Measurements from ENCODE around the gene SIGLEC7. TPM values are rescaled to one million over a fixed set of nuclear protein-coding genes. Genes with fewer than 3 reads are reported as not detected.

The SIGLEC7 gene
- total RNA-seq, 4 donors from 2014 or later: 1.9 to 10.7 (median 6.3) TPM

DNA sequence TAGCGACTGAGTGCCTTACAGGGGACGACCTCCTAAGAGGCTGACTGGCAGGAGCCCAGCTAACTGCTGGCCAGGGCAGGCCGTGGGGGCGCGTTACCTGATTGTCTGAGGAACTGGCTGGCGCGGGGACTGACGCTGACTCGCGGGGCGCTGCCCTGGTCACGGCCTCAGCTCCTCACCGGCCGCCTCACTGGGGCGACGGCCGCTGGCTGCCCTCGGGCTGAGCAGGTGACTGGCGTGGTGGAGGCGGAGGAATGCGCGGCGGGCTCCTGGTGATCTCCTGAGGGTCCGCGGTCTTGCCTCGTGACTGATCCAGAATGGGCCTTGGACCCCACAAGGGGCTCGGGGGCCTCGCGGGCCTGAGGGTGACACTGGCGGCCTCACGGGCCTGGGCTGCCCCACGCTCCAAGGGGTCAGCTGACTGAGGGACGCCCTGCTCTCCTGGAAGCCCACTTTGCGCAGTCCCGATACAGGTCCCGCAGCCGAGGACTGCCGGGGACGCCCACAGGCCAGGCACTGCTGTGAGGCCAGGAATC is 39.3 kb downstream of the SIGLEC7 start:
- TF ChIP-seq, protein P1, sequence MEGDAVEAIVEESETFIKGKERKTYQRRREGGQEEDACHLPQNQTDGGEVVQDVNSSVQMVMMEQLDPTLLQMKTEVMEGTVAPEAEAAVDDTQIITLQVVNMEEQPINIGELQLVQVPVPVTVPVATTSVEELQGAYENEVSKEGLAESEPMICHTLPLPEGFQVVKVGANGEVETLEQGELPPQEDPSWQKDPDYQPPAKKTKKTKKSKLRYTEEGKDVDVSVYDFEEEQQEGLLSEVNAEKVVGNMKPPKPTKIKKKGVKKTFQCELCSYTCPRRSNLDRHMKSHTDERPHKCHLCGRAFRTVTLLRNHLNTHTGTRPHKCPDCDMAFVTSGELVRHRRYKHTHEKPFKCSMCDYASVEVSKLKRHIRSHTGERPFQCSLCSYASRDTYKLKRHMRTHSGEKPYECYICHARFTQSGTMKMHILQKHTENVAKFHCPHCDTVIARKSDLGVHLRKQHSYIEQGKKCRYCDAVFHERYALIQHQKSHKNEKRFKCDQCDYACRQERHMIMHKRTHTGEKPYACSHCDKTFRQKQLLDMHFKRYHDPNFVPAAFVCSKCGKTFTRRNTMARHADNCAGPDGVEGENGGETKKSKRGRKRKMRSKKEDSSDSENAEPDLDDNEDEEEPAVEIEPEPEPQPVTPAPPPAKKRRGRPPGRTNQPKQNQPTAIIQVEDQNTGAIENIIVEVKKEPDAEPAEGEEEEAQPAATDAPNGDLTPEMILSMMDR (IDR thresholded peaks at IDR 0.05): no peak
- DNase-seq (ENCODE audit: low spot score) (no peak), ATAC-seq (ENCODE audit: low FRiP score) (no peak)

DNA sequence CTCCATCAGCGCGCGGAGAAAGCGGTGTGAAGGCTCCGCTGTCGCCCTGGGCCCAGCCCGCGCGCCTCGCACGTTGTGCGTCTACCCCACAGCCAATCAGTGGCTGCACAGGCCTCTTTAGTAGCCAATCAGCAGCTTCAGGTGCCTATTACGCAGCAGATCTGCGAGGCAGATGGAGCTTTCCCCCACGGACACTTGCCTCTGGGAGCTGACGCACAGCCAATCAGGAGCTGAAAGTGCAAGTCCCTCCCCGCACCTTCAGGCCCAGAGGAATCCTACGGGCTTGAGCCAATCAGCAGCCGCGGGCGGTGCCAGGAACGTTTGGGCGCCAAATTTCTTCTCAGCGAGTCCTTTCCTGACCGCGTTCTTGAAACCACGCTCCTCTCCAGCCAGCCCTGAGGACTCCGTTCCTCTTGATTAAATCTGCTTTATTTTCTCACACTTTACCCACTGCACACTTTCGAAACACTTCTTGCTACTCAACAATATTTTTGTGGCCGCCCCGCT is 39.9 kb downstream of the SIGLEC7 start:
- DNase-seq (ENCODE audit: low spot score) (no peak), ATAC-seq (ENCODE audit: low FRiP score) (no peak)
- TF ChIP-seq, protein P1 (IDR thresholded peaks at IDR 0.05): no peak

DNA sequence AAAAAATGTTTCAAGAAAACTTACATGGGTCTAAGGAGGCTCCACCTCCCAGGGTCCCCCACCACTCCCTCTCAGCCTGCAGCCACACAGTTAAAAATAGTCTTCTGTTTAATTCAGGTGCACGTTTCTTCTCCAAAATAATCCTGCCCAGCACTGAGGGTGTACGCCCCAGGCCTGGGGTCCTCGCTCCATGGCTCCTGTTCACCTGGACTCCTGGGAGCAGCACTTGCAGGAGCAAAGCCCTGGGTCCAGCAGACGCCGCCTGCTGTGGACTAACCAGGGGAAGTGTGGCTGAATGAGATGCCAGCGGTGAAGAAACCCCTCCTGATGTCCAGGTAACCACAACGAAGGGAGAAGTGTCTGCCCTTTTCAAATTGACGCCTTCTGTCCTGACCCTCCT is 41.5 kb downstream of the SIGLEC7 start:
- ATAC-seq (ENCODE audit: low FRiP score) (no peak), DNase-seq (ENCODE audit: low spot score) (no peak)
- TF ChIP-seq, protein P1 (IDR thresholded peaks at IDR 0.05): no peak

DNA sequence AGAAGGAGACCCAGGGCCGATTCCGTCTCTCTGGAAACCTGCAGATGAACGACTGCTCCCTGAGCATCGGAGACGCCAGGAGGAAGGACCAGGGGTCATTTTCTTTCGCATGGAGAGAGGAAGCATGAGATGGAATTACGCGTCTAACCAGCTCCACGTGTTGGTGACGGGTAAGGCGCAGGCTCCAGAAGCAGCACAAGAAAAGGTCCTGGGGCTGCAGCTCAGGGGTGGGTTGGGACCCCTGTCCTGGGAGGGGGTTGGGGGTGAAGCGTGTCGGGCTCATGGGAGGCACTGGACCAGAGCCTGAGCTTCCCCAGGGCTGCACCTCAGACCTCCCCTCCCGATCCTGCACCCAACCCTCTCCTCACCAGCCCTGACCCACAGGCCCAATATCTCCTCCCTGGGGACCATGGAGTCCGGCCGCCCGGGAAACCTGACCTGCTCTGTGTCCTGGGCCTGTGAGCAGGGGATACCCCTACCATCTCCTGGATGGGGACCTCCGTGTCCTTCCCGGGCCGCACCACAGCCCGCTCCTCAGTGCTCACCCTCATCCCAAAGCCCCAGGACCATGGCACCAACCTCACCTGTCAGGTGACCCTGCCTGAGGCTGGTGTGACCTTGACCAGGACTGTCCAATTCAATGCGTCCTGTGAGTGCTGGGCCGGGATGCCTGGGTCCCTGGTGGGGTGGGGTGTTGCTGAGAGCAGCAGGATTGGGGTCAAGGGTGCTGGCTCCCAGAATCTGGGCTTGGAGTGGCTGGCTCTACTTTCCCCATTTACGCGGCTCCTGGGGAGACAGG is 43.2 kb downstream of the SIGLEC7 start:
- ATAC-seq (ENCODE audit: low FRiP score): no peak
- DNase-seq (ENCODE audit: low spot score): no peak
- TF ChIP-seq, protein P1 (IDR thresholded peaks at IDR 0.05): no peak

DNA sequence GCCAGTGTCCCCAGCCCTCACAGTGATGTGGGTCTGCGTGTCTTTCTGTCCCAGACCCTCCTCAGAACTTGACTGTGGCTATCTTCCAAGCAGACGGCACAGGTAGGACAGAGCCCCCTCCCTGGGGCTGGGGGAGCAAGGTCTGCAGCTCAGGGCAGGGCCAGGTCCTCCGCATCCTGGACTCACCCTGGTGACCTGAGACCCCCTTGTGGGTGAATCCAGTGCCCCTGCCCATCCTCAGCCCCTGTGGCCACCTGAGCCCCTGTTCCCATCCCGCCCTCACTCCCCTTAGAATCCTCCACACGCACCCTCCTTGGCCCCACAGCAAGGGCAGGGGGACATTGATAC is 43.7 kb downstream of the SIGLEC7 start:
- ATAC-seq (ENCODE audit: low FRiP score): no peak
- no peak for DNase-seq (ENCODE audit: low spot score)
- TF ChIP-seq, protein P1 (IDR thresholded peaks at IDR 0.05): no peak

DNA sequence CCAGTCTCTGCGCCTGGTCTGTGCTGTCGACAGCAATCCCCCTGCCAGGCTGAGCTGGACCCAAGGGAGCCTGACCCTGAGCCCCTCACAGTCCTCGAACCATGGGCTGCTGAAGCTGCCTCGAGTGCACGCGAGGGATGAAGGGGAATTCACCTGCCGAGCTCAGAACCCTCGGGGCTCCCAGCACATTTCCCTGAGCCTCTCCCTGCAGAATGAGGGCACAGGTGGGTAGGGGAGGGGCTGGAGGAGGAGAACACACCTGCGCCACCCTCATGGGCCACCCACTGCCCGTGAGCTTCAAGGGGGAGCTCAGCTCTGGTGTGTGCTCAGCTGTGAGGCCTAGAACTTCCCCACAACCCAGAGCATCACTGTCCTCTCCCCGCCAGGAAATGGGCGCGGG is 44.2 kb downstream of the SIGLEC7 start:
- ATAC-seq (ENCODE audit: low FRiP score) (no peak), DNase-seq (ENCODE audit: low spot score) (no peak)
- TF ChIP-seq, protein P1 (IDR thresholded peaks at IDR 0.05): no peak

Data from omental fat pad (tissue), 4 donors.